A549 (cell line): ENCODE results near the gene NENF.

Experiments used
- BHLHE40 ChIP-seq: IDR thresholded peaks from 2 replicates; pipeline ENCODE4 v1.6.1; 2012; ENCODE audit warnings: low read depth, low read length, inconsistent platforms
- CBX2 ChIP-seq: fragments of 200-600 bp; sonication (generic); IDR thresholded peaks from 2 replicates; pipeline ENCODE4 v1.6.1; 2016; ENCODE audit warnings: low read depth, mild to moderate bottlenecking, borderline replicate concordance
- CTCF ChIP-seq: fragments of >200 bp; sonication (Bioruptor Twin); formaldehyde crosslinking; IDR thresholded peaks from 3 replicates; pipeline ENCODE4 v1.5.1; 2016
- EHMT2 ChIP-seq: fragments of 200-600 bp; sonication (generic); IDR thresholded peaks from 2 replicates; pipeline ENCODE4 v1.6.1; 2016; ENCODE audit warnings: antibody characterized with exemption, low read depth, mild to moderate bottlenecking, moderate library complexity
- EP300 ChIP-seq, 2 experiments: fragments of >200 bp; sonication (Bioruptor Twin); formaldehyde crosslinking; IDR thresholded peaks; 2 replicates in 1 of 2; 3 replicates in 1 of 2; pipeline ENCODE4 v1.6.1; 2016 to 2017
- HDAC2 ChIP-seq: fragments of 200-600 bp; sonication (generic); IDR thresholded peaks from 2 replicates; pipeline ENCODE4 v1.6.1; 2016
- HOXA7 ChIP-seq: fragments of 250-450 bp; sonication (Bioruptor Pico); IDR thresholded peaks from 2 replicates; pipeline ENCODE4 v1.5.0; 2020; ENCODE audit warnings: mild to moderate bottlenecking, moderate library complexity
- MAFK ChIP-seq: fragments of 450-650 bp; IDR thresholded peaks from 2 replicates; pipeline ENCODE4 v1.6.1; 2014; ENCODE audit not compliant: partially characterized antibody
- MAX ChIP-seq: IDR thresholded peaks from 2 replicates; pipeline ENCODE4 v1.6.1; 2012
- MYC ChIP-seq: IDR thresholded peaks from 2 replicates; pipeline ENCODE4 v1.6.1; 2012; ENCODE audit warnings: mild to moderate bottlenecking, inconsistent platforms, low read length, improper control_type of control experiment, borderline replicate concordance
- RAD21 ChIP-seq, 2 experiments: fragments of >200 bp in 1 of 2; sonication (Bioruptor Twin) in 1 of 2; formaldehyde crosslinking in 1 of 2; IDR thresholded peaks in 1 of 2; conservative IDR thresholded peaks in 1 of 2; 2 replicates in 1 of 2; 3 replicates in 1 of 2; pipeline ENCODE4 v1.6.1; 2012 to 2018; ENCODE audit warnings: inconsistent platforms in 1 of 2
- REST ChIP-seq: fragments of 200-600 bp; sonication (generic); IDR thresholded peaks from 2 replicates; pipeline ENCODE4 v1.6.1; 2016; ENCODE audit warnings: antibody characterized with exemption, mild to moderate bottlenecking, moderate library complexity
- RFX5 ChIP-seq: fragments of 450-650 bp; IDR thresholded peaks from 2 replicates; pipeline ENCODE4 v1.7.1; 2014; ENCODE audit warnings: antibody characterized with exemption, mild to moderate bottlenecking, moderate library complexity
- TP53 ChIP-seq: fragments of 250-450 bp; sonication (Bioruptor Pico); IDR thresholded peaks from 2 replicates; pipeline ENCODE4 v1.5.0; 2021; ENCODE audit warnings: mild to moderate bottlenecking, moderate library complexity

GRCh38 chr1:212386029-212386428 lies 46.7 kb upstream of the NENF start:
- TF ChIP-seq BHLHE40: no peak
- no peak for TF ChIP-seq MAX
- no peak for TF ChIP-seq EP300 (IDR thresholded peaks at IDR 0.05)
- TF ChIP-seq CTCF: no peak
- no peak for TF ChIP-seq REST
- no peak for TF ChIP-seq HDAC2
- no peak for TF ChIP-seq RFX5
- no peak for TF ChIP-seq MAFK
- no peak for TF ChIP-seq HOXA7
- no peak for TF ChIP-seq TP53
- no peak for TF ChIP-seq CBX2
- TF ChIP-seq RAD21 (conservative IDR thresholded peaks at IDR 0.05 in 1 of 2, IDR thresholded peaks at IDR 0.05 in 1 of 2): no peak
- TF ChIP-seq EHMT2: no peak
- no peak for TF ChIP-seq MYC
